Measurements from ENCODE around the gene NECTIN4.

The NECTIN4 gene

DNA sequence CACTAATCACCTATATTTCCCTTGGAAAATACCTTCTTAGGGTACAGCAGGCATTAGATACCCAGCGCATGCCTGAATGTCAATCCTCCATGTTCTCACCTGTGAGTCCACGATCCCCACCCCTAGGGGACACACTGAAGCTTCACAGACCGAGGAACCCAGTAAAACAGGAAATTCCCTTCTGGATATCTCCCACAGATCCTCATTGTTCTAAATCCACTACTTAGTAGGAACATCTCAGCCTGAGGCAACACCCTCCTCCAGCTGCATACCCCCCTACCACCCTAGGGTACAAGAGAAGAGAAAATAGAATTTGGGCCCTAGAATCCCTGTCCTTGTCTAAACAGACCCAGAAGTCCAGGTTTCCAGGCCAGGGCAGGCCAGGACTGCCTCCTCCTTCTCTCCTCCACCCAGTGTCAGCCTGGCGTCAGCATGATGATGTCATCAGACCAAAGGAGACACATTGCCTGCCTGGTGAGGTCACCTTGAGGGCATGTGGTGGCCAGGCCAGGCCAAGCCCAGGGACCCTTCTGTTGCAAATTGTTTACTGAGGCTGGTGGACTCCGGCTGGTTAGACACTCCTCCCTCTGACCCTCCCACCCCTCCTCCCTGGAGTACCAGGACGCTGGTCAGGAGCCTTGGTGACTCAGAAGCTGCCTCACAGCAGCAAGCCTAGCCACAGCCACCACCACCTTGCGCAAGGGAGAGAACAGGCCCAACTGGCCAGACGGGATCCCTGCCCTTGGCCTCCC lies 6.2 kb downstream of the NECTIN4 start:
- H3K9me3 Mint-ChIP-seq: no peaks in the 10 kb centered on the region
- DNase-seq (ENCODE audit: low spot score in 2 of 2): no peak
- H3K4me3 Mint-ChIP-seq: no peak overlapping the region
- H3K4me1 Mint-ChIP-seq: no peaks in the 10 kb centered on the region
- no peak for ATAC-seq (ENCODE audit: low read depth)
- H3K27ac Mint-ChIP-seq: no peak overlapping the region
- H3K27me3 Mint-ChIP-seq: peaks cover 3% of the 10 kb centered on the region
- no peaks in the 10 kb centered on the region for H3K36me3 Mint-ChIP-seq

DNA sequence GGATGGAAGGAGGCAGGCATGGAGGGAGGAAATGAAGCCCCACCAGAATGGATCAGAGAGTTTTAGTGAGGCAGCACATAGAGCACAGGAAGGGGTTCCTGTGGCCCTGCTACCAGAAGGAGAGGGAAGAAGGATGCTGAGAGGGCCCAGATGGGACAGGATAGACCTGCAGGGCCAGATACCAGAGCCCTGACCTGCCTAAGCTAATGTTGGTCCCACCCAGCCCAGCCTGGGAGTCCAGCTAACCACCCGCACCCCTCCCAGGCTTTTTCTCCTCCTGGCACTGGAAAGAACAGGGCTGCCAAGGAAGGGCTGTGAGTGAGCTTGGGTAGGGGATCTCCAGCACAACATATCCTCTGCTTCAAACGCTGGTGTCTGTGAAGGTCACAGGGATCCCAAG lies 6.9 kb downstream of the NECTIN4 start:
- H3K9me3 Mint-ChIP-seq: no peaks in the 10 kb centered on the region
- H3K4me3 Mint-ChIP-seq: no peak overlapping the region
- ATAC-seq (ENCODE audit: low read depth): no peak
- H3K27me3 Mint-ChIP-seq: peaks cover 3% of the 10 kb centered on the region
- no peak overlapping the region for H3K27ac Mint-ChIP-seq
- no peaks in the 10 kb centered on the region for H3K36me3 Mint-ChIP-seq
- H3K4me1 Mint-ChIP-seq: no peaks in the 10 kb centered on the region
- DNase-seq (ENCODE audit: low spot score in 2 of 2): no peak

DNA sequence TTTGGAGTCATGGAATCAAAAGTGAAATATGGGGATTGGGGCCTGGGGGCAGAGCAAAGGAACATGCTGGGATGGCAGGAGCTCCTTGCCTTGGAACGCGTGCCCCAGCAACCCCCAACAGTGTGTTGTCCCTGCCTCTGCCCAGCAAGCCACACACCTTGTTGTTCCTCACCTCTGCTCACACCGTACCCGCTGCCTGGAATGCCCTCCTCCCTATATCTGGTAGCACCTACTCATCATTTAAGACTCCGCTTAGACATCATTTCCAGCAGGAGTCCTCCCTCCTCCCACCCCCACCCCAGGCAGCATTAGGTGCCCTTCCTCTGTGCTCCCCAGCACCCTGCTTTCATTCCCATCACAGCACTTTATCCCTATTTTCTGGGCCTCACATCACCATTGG lies 7.8 kb downstream of the NECTIN4 start:
- peaks cover 3% of the 10 kb centered on the region for H3K27me3 Mint-ChIP-seq
- no peaks in the 10 kb centered on the region for H3K9me3 Mint-ChIP-seq
- peak overlapping the region; percentile 29 for H3K27ac Mint-ChIP-seq
- DNase-seq (ENCODE audit: low spot score in 2 of 2) (no peak), ATAC-seq (ENCODE audit: low read depth) (no peak)
- no peaks in the 10 kb centered on the region for H3K4me1 Mint-ChIP-seq
- no peak overlapping the region for H3K4me3 Mint-ChIP-seq
- H3K36me3 Mint-ChIP-seq: no peaks in the 10 kb centered on the region

DNA sequence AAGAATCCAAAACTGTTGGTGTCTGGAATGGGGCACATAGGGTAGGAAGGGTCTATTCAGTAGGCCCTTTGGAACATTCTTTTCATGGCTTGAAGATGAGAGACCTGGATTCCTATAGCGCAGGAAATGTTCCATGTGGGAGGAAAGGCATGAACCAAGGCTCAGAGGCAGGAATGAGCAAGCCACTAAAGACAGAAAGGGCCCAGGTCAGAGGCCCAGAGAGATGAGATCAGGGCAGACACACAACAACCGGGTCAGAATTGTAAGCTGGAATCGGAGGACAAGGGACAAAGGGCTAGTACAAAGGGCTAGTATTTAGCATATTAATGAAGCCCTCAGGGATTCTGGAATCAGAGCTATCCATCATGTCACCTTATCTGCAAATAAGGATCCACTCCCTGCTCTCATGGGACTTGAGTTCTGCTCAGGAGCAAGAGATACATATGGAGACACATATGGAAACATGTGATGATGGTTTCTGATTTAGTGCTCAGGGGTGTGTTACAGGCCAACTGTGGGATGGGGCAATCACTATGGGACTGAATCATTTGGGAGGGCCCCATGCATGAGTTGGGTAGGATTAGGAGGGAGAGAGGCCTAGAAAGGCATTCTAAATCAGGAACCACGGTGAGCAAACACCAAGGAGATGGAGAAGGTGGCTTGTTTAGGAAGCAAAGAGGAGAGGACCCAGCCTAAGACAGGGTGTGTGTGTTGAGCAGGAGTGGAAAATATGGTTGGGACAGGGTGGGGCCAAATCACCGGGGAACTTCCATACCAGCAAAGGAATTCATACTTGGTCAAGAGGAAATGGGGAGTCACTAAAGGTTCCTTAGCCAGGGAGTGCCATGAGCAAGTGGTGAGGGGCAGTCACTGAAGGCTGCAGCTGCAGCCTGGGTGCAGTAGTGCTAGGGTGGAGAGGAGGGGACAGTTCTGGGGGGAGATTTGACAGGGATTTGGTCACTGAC lies 8.6 kb downstream of the NECTIN4 start:
- no peak for ATAC-seq (ENCODE audit: low read depth)
- Mint-ChIP-seq H3K9me3 (no peaks in the 10 kb centered on the region), H3K36me3 (no peaks in the 10 kb centered on the region)

DNA sequence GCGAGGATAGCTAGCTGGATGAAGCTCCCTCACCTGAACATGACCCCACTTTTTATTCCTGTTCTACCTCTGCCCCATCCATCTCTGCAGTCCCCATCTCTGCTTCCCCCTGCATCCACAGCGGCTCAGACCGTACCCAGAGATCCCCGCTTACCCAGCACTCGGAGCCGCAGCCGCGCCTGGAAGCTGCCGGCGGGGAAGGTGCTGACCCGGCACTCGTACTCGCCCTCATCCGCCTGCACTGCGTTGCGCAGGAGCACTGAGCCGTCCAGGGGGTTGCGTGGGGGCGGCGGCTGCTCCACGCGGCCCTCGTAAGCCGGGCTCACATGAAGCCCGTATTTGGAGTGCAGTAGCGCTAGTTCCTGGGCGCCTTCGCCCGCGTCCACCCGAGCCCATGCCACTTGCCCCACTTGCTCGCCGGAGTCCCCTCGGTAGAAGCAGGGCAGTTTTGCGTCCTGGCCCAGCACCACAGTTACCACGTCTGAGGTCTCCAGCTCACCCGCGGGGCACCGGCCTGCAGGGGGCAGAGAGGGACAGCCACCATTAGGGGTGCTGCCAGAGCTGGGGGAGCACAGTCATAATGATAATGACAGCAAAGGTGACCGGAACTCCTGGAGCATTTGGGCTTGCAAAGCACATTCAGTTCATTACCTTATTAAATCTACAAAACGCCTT lies 9.8 kb downstream of the NECTIN4 start:
- Mint-ChIP-seq H3K27ac (no peak overlapping the region), H3K4me3 (no peak overlapping the region), H3K36me3 (no peaks in the 10 kb centered on the region), H3K9me3 (no peaks in the 10 kb centered on the region), H3K4me1 (no peaks in the 10 kb centered on the region), H3K27me3 (peaks cover 3% of the 10 kb centered on the region)
- DNase-seq (ENCODE audit: low spot score in 2 of 2) (no peak), ATAC-seq (ENCODE audit: low read depth) (no peak)

More for the DNA sequence above, 8.6 kb downstream of the NECTIN4 start:
- DNase-seq (ENCODE audit: low spot score in 2 of 2): no peak
- H3K27me3 Mint-ChIP-seq: peaks cover 3% of the 10 kb centered on the region
- H3K4me3 Mint-ChIP-seq: no peak overlapping the region
- H3K4me1 Mint-ChIP-seq: no peaks in the 10 kb centered on the region
- H3K27ac Mint-ChIP-seq: no peak overlapping the region

DNA sequence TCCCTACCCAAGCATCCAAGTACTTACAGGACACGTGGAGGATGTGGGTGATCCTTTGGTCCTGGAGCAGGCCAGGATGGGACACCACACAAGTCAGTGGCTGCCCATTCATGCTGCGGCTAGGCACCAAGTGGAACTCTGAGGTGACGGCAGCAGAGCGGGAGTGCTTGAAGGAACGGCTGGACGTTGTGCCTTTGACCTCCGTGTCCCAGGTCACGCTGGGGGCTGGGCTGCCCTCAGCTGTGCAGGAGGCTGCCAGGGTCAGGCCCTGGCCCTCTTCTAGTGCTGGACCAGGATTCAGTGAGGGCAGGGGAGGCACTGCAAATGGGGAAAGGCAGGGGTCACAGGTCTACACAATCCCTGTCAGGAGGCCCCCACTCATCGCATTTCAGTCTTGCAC lies 11.9 kb downstream of the NECTIN4 start:
- no peaks in the 10 kb centered on the region for H3K4me1 Mint-ChIP-seq
- H3K9me3 Mint-ChIP-seq: no peaks in the 10 kb centered on the region
- H3K27me3 Mint-ChIP-seq: peaks cover 3% of the 10 kb centered on the region
- no peak for ATAC-seq (ENCODE audit: low read depth)
- H3K27ac Mint-ChIP-seq: no peak overlapping the region
- no peaks in the 10 kb centered on the region for H3K36me3 Mint-ChIP-seq
- H3K4me3 Mint-ChIP-seq: no peak overlapping the region
- DNase-seq (ENCODE audit: low spot score in 2 of 2): no peak

DNA sequence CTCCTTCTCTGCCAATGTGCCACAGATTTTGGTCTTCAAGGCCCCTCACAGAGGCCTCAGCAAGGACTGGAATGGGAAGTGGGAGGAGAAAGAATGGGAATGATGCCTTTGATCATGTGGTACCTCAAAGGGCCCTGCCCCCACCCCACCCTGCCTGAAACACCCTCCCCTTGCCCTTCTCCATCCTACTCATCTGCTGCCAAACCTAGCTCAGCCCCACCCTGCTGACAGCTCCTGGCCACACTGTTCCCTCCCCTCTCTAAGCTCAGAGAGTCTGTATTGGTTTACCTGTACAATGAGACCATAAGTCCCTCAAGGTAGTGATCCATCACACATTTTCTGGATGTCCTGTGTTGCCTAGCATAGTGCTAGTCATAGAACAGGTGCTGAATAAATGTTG lies 12.9 kb downstream of the NECTIN4 start:
- ATAC-seq (ENCODE audit: low read depth): no peak
- DNase-seq (ENCODE audit: low spot score in 2 of 2): no peak
- H3K27ac Mint-ChIP-seq: no peak overlapping the region
- no peaks in the 10 kb centered on the region for H3K9me3 Mint-ChIP-seq
- H3K4me3 Mint-ChIP-seq: no peak overlapping the region
- H3K27me3 Mint-ChIP-seq: peaks cover 3% of the 10 kb centered on the region
- H3K4me1 Mint-ChIP-seq: peaks cover 6% of the 10 kb centered on the region
- H3K36me3 Mint-ChIP-seq: no peaks in the 10 kb centered on the region

DNA sequence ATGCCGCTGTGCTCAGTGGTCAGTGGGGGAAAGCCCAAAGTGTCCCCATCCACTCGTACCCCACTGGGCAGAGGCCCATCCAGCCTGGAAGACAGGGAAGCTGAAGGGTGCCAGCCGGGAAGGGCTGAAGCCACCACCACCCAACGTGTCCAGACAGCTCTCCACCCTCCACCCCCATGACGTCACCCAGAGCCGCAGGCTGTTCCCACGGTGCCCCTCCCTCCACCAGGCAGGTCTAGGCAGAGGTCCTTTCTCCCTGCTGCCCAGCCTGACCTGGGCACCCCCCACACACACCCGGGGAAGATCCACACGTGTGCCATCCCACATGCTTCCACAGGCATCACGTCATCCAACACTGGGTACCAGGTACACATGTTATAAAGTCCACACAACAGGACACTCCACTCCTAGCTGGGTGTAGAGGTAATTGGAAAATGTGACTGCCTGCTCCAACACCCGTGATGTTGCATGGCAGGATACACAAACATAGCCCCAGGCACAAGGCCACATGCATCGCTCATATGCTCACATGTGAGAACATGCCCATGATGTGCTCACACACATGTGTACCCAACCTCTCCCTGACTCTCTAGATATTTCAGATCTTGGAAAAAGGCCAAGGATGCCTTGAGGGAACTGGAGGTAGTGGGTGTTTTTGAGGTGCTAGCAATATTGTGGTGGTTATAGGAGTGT lies 14.5 kb downstream of the NECTIN4 start:
- ATAC-seq (ENCODE audit: low read depth): no peak
- Mint-ChIP-seq H3K4me1 (peaks cover 15% of the 10 kb centered on the region), H3K27me3 (no peaks in the 10 kb centered on the region), H3K27ac (no peak overlapping the region), H3K4me3 (no peak overlapping the region), H3K9me3 (no peaks in the 10 kb centered on the region), H3K36me3 (no peaks in the 10 kb centered on the region)
- no peak for DNase-seq (ENCODE audit: low spot score in 2 of 2)

DNA sequence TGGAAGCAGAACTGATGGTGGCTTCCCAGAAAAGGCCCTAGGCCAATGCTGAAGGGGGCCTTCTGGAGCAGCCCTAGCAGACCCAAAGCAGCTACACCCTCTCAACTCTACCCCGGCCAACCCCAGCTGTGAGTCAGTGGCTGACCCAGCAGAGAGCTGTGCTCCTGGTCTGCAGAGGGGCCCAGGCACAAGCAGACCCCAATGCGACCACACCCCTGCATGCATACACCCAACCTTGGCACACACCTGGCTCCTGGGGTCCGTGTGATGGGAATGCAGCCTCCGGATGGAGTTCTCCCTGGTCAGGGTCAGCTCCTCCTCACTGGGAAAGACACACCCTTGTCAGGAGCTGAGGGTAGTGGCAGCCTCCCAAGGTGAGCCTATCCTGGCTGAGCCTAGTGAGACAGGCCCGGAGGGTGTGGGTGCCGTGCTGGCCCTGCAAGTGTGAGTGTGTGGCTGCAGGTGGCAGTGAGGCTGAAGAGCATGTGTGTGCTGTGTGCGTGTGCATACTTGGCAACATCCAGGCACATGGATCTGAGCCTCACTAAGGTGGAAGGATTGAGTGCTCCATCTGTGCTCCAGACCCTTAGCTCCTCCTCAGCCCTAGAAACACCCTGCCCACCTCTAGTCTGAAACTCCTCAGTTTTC lies 15.8 kb downstream of the NECTIN4 start:
- peaks cover 23% of the 10 kb centered on the region for H3K4me1 Mint-ChIP-seq
- H3K27me3 Mint-ChIP-seq: no peaks in the 10 kb centered on the region
- no peak for DNase-seq (ENCODE audit: low spot score in 2 of 2)
- no peak overlapping the region for H3K4me3 Mint-ChIP-seq
- peaks cover 4% of the 10 kb centered on the region for H3K36me3 Mint-ChIP-seq
- no peaks in the 10 kb centered on the region for H3K9me3 Mint-ChIP-seq
- no peak overlapping the region for H3K27ac Mint-ChIP-seq
- ATAC-seq (ENCODE audit: low read depth): no peak

DNA sequence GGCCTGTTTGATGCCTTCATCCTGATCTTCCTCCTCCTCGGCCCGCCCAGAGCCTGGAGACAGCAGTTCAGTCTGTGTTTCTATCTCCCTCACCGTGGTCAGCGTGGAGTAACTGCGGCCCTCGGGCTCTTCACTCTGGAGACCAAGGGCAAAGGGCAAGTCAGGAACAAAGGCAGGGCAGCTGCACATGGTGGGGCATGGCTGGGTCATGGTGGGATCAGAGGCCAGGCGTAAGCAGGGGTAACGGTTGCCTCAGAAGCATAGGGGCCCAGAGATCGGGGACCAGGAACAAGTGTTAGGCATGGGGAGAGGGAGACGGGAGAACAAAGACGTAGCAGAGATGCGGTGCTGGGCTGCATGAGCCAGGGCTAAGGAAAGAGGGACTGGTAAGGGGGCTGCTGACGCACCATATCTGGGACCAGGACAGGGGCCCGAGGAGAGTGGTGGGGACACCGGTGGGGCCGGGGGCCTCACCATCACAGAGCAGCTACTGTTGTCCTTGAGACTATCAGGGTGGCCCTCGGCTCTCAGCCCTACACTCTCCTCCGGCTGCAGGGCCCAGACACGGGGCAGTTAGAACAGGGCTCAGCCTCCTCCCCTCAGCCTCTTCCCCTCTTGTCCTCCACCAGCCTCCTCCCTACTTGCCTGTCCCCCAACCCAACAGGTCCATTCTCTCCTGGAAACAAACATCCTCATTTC lies 16.5 kb downstream of the NECTIN4 start:
- no peaks in the 10 kb centered on the region for H3K27me3 Mint-ChIP-seq
- ATAC-seq (ENCODE audit: low read depth) (no peak), DNase-seq (ENCODE audit: low spot score in 2 of 2) (no peak)
- H3K27ac Mint-ChIP-seq: no peak overlapping the region
- no peak overlapping the region for H3K4me3 Mint-ChIP-seq
- peaks cover 28% of the 10 kb centered on the region for H3K4me1 Mint-ChIP-seq
- H3K9me3 Mint-ChIP-seq: no peaks in the 10 kb centered on the region
- H3K36me3 Mint-ChIP-seq: peaks cover 4% of the 10 kb centered on the region

DNA sequence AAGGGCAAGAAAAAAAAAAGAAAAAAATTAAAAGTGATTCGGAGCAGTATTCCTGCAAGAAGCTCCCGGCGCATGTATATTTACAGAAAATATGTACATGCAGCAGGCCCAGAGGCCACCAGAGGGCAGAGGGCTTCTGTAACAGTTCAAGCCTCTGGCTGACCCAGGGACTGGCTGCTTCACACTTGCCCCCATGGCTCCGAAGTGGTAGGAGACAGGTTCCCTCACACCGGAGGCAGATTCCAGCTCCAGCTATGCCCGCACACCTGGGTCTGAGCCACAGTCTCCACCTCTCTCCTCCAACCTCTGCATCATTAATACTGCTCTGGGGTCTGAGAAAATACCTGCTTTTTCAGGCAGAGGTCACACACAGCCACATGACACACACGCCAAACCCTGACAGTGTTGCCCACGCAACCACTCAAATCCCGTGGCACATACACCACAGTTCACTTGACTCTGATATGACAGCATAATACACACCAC lies 17.4 kb downstream of the NECTIN4 start:
- no peaks in the 10 kb centered on the region for H3K27me3 Mint-ChIP-seq
- H3K27ac Mint-ChIP-seq: peak overlapping the region; percentile 75
- no peaks in the 10 kb centered on the region for H3K9me3 Mint-ChIP-seq
- no peak overlapping the region for H3K4me3 Mint-ChIP-seq
- DNase-seq (ENCODE audit: low spot score in 2 of 2) (peak; percentile 32 to 40), ATAC-seq (ENCODE audit: low read depth) (no peak)
- H3K4me1 Mint-ChIP-seq: peaks cover 37% of the 10 kb centered on the region
- H3K36me3 Mint-ChIP-seq: peaks cover 8% of the 10 kb centered on the region

DNA sequence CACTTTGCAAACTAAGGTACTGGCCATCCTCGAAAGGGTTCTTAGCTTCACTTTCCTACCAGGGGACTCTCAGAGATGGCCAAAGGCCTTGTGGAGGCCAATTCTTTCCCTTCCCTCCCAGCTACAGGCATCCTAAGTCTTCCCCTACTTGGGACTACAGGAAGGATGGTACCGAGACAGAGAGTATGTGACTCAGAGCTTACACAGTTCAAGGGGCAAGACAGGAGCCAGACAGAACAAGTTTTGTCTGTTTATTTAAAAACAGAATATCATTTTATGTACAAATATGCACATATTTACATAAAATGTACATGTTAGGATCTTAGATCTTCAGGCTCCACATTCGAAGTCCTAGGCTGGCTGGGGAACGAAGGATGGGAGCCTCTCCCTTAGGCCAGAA lies 18.6 kb downstream of the NECTIN4 start:
- Mint-ChIP-seq H3K9me3 (no peaks in the 10 kb centered on the region), H3K4me1 (peaks cover 43% of the 10 kb centered on the region), H3K36me3 (peaks cover 13% of the 10 kb centered on the region), H3K4me3 (no peak overlapping the region), H3K27ac (peak overlapping the region; percentile 95), H3K27me3 (no peaks in the 10 kb centered on the region)
- no peak for DNase-seq (ENCODE audit: low spot score in 2 of 2)
- ATAC-seq (ENCODE audit: low read depth): no peak

All from memory B cell (primary cell).